Psoas muscle (tissue), 8 donors: Measurements from ENCODE around the gene MOB3A. TPM values are rescaled to one million over a fixed set of nuclear protein-coding genes. Genes with fewer than 3 reads are reported as not detected.

Experiments
- ATAC-seq, 4 donors: fragments of 200-7000 bp; cut with Tn5 transposase; one replicate each; pipeline ENCODE4 v1.9.1; 2020; ENCODE audit warnings: moderate library complexity in 3 of 4, mild to moderate bottlenecking in 2 of 4
- DNase-seq, 2 donors: peaks; one replicate each; pipeline ENCODE4 v3.0.0-alpha.2; 2020
- H3K27ac ChIP-seq: fragments of 200-600 bp; one replicate; pipeline ENCODE4 v1.8.0; 2022
- H3K27me3 ChIP-seq, 3 donors: fragments of 200-600 bp in 1 of 3; one replicate each; pipeline versions ENCODE4 v1.6.1 to v1.8.0; 2013 to 2022; ENCODE audit warnings: low read length in 2 of 3, mild to moderate bottlenecking in 2 of 3, moderate library complexity in 1 of 3; ENCODE audit not compliant: insufficient read depth in 3 of 3
- H3K36me3 ChIP-seq, 2 donors: fragments of 200-600 bp in 1 of 2; one replicate each; pipeline versions ENCODE4 v1.6.1 to v1.8.0; 2013 to 2022; ENCODE audit warnings: low read depth in 1 of 2, mild to moderate bottlenecking in 1 of 2, moderate library complexity in 1 of 2; ENCODE audit not compliant: insufficient read depth in 1 of 2
- H3K4me1 ChIP-seq: fragments of 200-600 bp; one replicate; pipeline ENCODE4 v1.8.0; 2022
- H3K4me3 ChIP-seq: fragments of 200-600 bp; one replicate; pipeline ENCODE4 v1.8.0; 2022; ENCODE audit warnings: mild to moderate bottlenecking
- H3K9me3 ChIP-seq: fragments of 200-600 bp; one replicate; pipeline ENCODE4 v1.8.0; 2022
- WGBS, 3 donors: extraction: QIAGEN DNeasy Blood & Tissue Kit; methylation state at CpG; one replicate each; pipeline versions ENCODE4 v1.1.6 to v1.1.7; 2013; 5-methylcytosine and 5-hydroxymethylcytosine counted together
- intact Hi-C, 2 donors: fragments of 100-400 bp; cut with DNase I; formaldehyde crosslinking; loops; one replicate each; pipeline versions ENCODE4 v1.11.0 to v1.14.2; 2022
- polyA plus RNA-seq, 3 donors: library from polyadenylated mRNA; stranded (reverse); fragments of 200-250 nt; gene quantifications; one replicate each; pipeline ENCODE4 v1.2.3, GENCODE V29; 2013
- total RNA-seq, 4 donors: library from RNA; stranded (reverse); fragmentation: NEBNext Ultra II Directional in 2 of 4; extraction: Animal tissue kit (Norgen Biotek cat#: 25700) in 2 of 4; gene quantifications; one replicate each; pipeline versions ENCODE4 v1.2.1 to v1.2.4, GENCODE V29; 2021 to 2023
- TF ChIP-seq, protein P1 (sequence below): fragments of 200-600 bp; IDR thresholded peaks from one replicate; pipeline ENCODE4 v1.8.0; 2022; ENCODE audit warnings: antibody characterized with exemption
- donor health status: healthy with polysubstance abuse.
- donor health status: DM: no; HTN: no; CAD: no; lungs with moderate emphysema.
- donor health status: Bipolar disorder and iron deficiency.
- donor health status: healthy.
- donor health status: DM: yes; HTN: yes; CAD: no.
- donor health status: DM: no; HTN: no; CAD: no.
- donor health status: DM: no; HTN: no; CAD: no.
- donor health status: DM: yes; HTN: yes; CAD: no.

Gene MOB3A
- total and polyA plus RNA-seq, 7 donors: 8.3 to 19.8 (median 13.5) TPM

DNA sequence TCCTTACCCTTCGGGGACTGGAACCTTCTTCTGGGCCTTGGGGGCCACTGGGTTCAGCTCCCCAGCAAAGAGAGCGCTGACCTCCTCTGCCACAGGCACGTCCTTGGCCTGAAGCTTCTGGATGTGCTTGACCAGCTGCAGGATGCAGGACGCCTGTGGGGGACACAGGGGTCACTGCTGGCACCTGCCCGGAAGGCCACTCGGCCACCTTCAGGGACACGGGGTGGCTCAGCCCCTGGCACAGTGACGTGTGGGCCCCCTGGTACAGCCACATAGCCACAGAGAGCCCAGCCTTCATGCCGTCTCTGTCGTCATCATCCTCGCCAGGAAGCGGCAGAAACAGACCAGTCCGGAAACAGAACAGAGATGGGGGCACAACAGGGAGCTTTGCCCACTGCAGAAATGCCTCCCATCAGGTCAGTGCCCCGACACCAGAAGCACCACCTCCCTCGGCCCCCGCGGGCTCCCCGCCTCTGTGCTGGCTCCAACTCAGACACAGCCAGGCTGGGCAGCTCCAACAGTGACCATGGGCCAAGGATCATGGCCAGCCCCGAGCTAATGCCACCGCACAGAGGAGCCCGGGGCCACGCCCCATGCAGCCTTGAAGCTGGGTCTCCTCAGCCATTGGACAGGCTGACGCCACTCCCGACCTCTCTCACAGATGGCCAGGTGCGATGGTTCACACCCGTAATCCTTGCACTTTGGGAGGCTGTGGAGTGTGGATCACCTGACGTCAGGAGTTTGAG is 21.3 kb upstream of the MOB3A start:
- no peak overlapping the region for H3K27ac ChIP-seq
- WGBS, 3 donors: 87 to 91% (median 89%) methylated on average over 27 of the region's 27 CpGs
- H3K36me3 ChIP-seq: peaks cover 10 to 100% of the 10 kb centered on the region in 2 donors
- H3K27me3 ChIP-seq: no peaks in the 10 kb centered on the region
- H3K9me3 ChIP-seq: no peaks in the 10 kb centered on the region
- TF ChIP-seq, protein P1, sequence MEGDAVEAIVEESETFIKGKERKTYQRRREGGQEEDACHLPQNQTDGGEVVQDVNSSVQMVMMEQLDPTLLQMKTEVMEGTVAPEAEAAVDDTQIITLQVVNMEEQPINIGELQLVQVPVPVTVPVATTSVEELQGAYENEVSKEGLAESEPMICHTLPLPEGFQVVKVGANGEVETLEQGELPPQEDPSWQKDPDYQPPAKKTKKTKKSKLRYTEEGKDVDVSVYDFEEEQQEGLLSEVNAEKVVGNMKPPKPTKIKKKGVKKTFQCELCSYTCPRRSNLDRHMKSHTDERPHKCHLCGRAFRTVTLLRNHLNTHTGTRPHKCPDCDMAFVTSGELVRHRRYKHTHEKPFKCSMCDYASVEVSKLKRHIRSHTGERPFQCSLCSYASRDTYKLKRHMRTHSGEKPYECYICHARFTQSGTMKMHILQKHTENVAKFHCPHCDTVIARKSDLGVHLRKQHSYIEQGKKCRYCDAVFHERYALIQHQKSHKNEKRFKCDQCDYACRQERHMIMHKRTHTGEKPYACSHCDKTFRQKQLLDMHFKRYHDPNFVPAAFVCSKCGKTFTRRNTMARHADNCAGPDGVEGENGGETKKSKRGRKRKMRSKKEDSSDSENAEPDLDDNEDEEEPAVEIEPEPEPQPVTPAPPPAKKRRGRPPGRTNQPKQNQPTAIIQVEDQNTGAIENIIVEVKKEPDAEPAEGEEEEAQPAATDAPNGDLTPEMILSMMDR: no peak
- intact Hi-C loops: no loop called here
- H3K4me1 ChIP-seq: no peaks in the 10 kb centered on the region
- ATAC-seq (no peak), DNase-seq (no peak)
- no peak overlapping the region for H3K4me3 ChIP-seq

DNA sequence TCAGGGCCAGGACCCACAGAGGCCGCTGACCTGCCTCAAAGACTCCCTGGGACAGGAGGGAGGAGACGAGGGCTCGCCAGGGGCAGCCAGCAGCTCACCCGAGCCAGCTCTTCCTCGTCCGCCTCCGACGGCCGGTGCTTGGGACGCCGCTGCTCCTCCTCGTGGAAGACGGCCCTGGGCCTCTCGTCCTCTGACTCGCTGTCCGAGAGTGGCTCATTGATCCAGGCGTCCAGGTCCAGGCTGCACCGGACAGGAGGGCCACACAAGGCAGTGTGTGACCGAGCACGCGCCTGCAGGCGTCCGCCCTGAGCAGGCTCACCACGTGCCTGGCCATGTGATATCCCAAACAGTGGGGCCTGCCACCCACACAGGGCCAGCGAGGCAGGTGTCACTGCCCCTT is 20.4 kb upstream of the MOB3A start:
- Histone ChIP-seq H3K36me3 (peaks cover 10 to 100% of the 10 kb centered on the region in 2 donors), H3K9me3 (no peaks in the 10 kb centered on the region), H3K27ac (no peak overlapping the region), H3K4me1 (no peaks in the 10 kb centered on the region), H3K4me3 (no peak overlapping the region), H3K27me3 (no peaks in the 10 kb centered on the region)
- no peak for ATAC-seq
- intact Hi-C loops: no loop called here
- 92 to 93% (median 92%) methylated on average over 24 to 25 of the region's 25 CpGs for WGBS, 3 donors
- TF ChIP-seq, protein P1: no peak
- DNase-seq: no peak

DNA sequence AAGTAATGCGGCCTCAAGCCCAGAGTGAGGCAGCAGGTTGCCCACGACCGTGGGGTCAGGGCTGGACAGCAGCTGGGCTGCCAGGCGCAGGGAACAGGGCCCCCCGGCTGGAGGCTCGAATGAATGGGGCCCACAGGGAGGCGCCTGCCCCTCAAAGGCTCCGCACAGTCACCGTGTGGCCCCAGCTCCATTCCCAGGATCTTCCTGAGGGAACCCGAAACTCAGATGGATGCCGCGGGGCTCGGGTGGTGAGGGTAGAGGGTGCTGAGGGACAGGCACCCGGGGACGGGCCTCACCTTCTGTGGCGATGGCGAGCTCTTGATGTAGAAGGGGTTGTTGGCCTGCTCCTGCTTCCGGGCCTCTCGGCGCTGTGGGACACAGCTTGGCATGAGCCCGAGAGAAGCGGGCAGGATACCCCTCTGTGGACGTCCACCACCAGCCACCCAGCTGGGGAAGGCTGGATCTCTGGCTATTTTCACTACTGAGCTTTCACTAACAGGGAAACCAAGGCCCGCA is 19.8 kb upstream of the MOB3A start:
- TF ChIP-seq, protein P1: no peak
- ATAC-seq (no peak), DNase-seq (no peak)
- WGBS, 3 donors: 91 to 97% (median 92%) methylated on average over 24 of the region's 24 CpGs
- intact Hi-C loops: no loop called here
- no peaks in the 10 kb centered on the region for H3K4me1 ChIP-seq
- no peaks in the 10 kb centered on the region for H3K27me3 ChIP-seq
- H3K27ac ChIP-seq: no peak overlapping the region
- peaks cover 9 to 100% of the 10 kb centered on the region in 2 donors for H3K36me3 ChIP-seq
- H3K9me3 ChIP-seq: no peaks in the 10 kb centered on the region
- H3K4me3 ChIP-seq: no peak overlapping the region

DNA sequence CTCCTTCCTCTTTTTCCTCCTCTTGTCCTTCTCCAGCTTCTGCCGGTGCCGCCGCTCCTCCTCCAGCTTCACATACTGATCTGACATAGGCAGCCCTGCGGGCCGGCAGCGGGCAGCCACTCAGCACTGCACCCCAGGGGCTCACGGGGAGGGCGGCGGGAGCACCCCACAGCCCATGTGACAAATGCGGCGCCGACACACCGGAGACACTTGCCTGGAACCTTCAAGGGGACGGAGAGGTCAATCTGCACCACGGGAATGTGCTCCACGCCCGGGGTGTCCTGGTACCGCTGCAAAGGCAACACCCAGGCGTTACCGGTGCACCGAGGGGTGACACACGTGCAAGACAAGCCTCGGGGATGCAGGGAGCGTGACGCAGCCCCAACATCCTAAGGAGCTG is 19.2 kb upstream of the MOB3A start:
- Histone ChIP-seq H3K27me3 (no peaks in the 10 kb centered on the region), H3K4me1 (no peaks in the 10 kb centered on the region), H3K4me3 (no peak overlapping the region), H3K27ac (no peak overlapping the region), H3K9me3 (no peaks in the 10 kb centered on the region), H3K36me3 (peaks cover 3 to 100% of the 10 kb centered on the region in 2 donors)
- ATAC-seq (no peak), DNase-seq (no peak)
- TF ChIP-seq, protein P1: no peak
- WGBS, 3 donors: 94 to 95% (median 94%) methylated on average over 25 of the region's 25 CpGs
- intact Hi-C loops: no loop called here
